Effector CD4-positive, alpha-beta T cell (primary cell): ENCODE data around the gene ACR. TPM values are rescaled to one million over a fixed set of nuclear protein-coding genes. Genes with fewer than 3 reads are reported as not detected.

Source experiments
- DNase-seq: peaks from one replicate; pipeline ENCODE4 v3.0.0-alpha.2; 2020
- total RNA-seq: gene quantifications from one replicate; lab custom pipeline; 2026; lab: John Stamatoyannopoulos, UW

Gene ACR
- not detected for total RNA-seq

DNA sequence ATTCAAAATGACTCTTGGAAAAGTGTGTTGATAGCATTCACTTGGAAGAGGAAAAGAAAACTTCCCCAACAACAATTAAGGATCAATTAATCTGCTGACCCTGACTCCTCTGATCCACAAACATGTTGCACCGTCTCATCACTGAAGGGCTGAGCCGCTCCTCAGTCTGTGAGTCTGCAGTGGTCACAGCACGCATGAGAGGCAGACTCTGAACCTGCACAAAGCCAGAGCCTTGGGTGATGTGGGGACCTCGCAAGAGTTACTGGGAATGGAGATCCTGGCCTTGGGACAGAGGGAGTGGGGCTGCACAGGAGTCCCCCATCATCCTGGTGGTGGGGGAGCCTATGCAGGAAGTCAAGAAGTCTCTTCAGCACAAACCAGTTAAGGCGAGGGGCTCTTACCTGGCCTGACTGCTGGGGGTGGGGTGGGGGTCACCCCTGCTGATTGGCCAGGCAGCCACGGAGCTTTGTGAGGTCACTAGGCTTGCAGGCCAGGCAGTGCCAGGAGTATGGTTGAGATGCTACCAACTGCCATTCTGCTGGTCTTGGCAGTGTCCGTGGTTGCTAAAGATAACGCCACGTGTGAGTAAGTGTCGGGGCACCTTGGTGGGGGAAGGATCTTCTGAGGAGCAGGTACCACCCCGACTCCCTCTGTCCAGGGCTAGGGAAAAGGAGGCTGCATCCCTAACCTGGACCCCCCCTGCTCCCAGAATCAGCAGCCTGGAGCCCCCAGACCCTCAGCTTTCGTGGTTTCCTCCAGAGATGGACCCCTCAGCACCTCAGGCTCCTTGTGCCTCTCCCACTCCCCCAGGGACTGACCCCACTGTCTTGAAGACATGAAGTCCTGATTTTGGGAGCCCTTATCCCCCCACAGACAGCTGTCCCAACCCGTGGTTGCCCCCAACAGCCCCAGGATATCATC is at the start of gene ACR:
Gene ACR (plus strand): TSS at position 477 of the 921 bp plus-strand sequence. CDS start 32 bp downstream, at position 509.
- DNase-seq: no peak

DNA sequence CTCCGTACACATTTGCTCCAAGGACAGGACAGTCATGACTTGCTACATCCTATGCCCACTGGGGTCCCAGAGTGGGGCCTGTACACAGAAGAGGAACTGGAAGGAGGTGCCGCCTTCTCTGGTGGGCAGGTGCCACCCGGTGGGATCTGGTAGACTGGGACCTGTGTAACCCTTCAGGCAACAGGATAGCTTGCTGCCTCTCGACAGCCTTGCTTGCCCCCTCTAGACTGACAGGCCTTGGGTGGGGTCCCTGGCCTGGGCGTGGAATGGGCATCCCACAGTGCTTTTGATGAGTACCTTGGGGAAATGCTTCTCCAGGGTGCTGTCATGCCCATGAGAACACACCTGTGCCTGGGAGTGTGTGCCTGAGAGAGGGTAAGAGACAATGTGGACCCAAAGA is 49.6 kb upstream of the ACR start:
- DNase-seq: no peak

- peak; percentile 25 for DNase-seq
Measured at GRCh38 chr22:50691521-50691920, 46.5 kb upstream of the ACR start.

- no peak for DNase-seq
Measured at GRCh38 chr22:50693462-50693861, 44.5 kb upstream of the ACR start.

DNA sequence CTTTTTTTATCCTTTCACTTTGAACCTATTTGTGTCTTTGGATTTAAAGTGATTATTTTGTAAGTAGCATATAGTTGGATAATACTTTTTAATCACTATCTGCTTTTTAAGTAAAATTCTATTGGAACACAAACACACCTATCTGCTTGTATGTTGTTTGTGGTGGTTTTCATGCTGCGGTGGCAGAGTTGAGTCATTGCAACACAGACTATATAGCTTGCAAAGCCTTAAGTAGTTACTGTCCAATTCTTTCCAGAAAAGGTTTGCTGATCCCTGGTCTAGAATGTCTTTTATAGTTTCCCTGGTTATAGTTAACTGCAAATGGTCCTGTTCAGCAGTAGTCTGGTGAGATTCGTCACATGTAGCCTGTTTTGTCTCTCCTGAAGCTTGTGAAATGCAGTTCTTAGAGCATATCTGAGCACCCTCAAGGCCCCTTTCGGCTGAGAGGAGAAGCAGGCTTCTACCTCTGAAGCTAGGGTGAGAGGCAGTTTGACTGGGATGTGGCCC is 43.9 kb upstream of the ACR start:
- DNase-seq: no peak

DNA sequence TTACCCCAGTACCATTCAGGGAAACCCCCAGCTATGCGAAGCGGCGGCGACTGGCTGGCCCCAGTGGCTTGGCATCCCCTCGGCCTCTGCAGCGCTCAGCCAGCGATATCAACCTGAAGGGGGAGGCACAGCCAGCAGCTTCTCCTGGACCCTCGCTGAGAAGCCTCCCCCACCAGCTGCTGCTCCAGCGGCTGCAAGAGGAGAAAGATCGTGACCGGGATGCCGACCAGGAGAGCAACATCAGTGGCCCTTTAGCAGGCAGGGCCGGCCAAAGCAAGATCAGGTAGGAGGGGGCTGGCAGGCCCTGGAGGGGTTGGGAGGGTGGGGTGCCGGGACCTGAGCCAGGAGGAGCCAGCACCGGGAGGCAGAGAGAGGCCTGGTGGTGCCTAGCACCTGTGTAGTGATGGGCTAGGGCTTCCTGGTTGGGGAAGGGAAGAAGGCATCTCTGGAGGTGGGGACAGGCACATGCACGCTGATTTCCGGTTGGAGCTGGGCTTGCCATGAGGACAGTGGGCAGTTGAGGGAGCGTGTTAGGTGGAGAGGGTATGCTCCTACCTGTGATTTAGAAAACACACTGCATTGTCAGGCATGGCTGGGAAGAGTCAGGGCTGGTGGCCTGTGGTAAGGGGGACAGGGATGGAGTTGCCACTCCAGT is 43.1 kb upstream of the ACR start:
- no peak for DNase-seq

DNA sequence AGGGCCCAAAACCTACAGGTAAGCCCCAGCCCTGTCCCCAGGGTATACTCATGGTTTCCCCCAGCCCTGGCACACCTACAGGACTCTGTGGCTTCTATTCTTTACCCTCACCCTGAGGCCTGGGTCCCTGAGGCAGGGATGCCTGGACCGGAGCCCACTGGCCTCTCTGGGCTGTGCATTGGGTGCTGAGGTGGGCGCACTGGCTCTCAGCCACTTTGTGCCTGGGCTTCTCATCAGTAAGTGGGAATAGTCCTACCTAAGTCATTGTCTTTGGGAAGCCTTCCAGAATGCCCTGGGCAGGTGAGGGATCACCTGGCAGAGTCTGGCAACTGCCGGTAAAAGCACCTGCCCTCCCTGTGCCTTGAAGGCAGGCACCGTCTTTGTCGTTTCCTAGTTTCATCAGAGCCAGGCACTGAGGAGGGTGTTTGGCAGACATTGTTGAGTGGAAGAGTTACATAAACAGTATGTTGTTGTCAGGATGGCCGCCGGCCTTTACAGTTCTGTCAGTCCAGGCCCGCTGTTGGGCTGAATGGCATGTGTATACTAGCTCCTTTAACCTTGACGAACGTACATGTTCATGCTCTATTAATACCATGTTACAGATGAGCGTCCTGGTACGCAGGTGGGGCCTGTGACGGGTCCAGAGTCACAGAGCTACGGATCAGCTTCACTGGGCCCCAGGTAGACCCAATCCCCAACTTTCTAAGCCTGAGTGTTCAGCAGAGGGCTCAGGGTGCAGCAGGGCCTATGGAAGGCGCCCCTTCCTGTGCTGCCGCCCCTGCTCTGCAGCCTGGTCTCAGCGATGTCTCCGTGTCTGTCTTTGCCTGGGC is 42.4 kb upstream of the ACR start:
- no peak for DNase-seq

GRCh38 chr22:50696251-50696798 is 41.7 kb upstream of the ACR start:
- no peak for DNase-seq

DNA sequence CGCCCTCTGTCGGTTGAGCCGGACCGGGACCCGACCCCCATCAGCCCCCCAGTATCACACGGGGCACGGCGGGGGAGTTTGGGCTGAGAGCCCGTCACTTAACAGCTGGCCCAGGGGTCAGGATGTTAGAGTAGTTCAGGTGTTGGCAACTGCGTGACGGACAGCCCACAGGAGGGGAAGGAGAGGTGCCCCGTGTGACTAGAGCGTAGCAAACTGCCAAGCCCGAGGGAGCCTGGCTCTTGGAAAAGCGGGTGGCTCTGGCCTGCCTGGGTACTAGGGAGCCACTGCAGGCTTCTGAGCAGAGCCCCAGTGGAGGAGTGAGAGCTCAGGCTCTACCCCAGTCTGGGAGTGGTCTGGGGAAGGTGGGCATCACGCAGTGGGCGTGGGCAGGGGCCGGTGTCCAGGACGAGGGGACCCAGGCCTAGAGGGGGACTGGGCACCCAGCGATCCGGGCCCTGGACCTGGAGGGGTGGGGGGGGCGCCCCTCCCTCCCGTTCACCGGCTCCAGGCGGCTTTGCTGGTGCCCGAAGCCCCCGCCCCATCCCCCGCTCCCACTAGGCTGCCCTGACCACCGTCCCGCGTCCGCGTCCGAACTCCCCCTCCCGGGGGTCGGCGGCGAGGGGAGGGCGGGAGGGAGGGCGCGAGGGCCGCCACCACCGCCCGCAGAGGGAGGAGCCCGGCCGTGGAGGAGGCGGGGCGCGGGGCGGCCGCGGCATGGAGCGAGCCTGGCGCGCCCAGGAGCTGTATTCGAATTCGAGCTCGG is 41.0 kb upstream of the ACR start:
- DNase-seq: no peak

DNA sequence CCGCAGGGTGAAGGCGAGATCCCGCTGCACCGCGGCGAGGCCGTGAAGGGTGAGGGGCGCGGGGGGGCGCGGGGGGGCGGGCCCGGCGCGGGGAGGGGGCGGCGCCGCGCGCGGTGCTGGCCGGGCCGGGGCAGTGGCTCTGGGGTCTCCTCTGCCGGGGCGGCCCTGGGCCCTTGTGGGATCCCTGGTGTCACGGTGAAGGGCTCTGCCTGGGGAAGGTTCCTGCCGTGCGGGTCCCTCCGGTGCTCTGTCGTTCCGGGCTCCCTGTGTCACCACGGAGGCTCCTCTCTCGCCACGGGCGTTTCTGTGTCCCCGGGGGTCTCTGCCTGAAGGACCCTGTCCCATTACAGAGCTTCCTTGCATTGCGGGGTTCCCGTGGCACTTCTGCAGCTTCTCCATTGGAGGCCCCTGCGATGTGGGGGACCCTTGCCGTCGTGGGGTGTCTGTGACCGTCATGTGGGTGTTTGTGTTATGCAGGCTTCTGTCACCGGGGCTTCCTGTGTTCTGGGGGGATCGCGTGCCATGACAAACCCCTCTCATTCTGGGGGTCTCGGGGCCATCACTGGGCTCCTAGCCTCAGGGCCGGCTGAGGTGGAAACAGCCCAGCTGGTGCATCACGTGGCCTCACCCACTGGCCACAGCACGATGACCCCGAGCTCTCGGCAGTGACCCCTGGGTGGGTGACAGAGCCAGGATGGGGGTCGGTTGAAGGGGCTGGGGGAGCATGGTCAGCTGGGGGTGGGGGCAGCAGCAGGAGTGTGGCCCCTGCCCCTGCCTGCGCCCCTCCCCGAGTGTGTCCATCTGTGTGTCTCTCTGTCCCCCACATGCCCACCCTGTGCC is 40.1 kb upstream of the ACR start:
- DNase-seq: no peak

GRCh38 chr22:50698546-50698945 is 39.5 kb upstream of the ACR start:
- no peak for DNase-seq

GRCh38 chr22:50699001-50699755 is 38.8 kb upstream of the ACR start:
- DNase-seq: no peak

DNA sequence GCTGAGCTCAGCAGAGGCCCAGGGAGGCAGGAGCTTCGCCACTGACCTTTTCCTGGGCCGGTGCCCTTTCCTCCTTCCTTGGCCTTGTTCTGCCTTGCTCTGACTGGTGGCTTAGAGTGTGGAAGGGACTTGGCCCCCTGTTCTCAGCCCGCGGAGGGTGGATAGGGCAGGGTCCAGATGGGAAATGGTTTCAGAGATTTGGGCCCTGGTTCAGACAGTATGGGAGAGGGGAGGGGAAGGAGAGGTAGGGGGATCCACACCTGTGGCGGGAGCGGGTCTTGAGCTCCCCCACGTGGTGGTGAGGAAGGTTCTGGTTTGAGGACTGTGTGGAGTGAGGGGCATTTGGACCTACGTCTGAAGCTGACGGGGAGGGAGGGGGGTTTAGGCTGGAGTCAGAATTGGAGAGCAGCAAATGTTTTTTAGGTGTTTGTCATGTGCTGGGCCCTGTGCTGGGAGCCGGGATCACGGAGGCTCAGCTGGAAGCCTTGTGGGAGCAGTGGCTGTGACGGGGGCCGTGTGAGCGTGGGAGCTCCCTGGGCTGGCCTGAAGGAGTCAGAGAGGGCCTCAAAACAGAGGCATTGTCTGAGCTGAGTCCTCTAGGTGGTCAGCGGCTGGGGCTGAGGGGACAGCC is 38.1 kb upstream of the ACR start:
- DNase-seq: no peak

DNA sequence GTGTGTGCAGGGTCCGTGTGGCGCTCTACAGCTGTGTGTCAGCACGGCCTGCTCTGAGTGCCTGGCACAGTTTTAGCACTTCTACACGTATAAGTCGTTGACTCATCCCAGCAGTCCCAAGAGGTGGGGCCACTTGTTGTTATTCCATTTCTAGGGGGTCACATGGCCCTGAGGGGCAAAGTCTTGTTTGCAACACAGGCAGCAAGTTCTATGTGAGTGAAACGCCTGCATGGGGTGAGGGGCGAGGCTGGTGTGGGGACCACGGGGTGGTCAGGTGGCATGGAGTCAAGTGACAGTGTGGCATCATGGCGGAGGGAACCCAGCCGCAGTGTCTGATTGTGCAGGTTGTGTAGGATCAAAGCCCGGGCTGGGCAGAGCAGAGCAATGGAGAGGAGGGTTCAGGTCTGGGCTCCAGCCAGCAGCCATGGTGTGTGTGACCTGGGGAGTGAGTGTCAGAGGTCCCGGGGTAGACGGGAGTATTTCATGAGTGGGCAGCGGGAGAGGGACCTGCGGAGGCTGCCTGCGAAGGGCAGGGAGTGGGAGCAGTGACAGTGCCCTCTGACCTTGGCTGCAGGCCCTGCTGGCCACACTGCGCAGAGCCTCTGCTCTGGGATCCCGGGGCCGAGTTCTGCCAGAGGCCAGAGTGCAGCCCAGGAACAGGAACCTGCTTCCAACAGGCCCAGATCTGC is 37.5 kb upstream of the ACR start:
- DNase-seq: no peak

GRCh38 chr22:50701076-50701419 is 37.0 kb upstream of the ACR start:
- DNase-seq: no peak

DNA sequence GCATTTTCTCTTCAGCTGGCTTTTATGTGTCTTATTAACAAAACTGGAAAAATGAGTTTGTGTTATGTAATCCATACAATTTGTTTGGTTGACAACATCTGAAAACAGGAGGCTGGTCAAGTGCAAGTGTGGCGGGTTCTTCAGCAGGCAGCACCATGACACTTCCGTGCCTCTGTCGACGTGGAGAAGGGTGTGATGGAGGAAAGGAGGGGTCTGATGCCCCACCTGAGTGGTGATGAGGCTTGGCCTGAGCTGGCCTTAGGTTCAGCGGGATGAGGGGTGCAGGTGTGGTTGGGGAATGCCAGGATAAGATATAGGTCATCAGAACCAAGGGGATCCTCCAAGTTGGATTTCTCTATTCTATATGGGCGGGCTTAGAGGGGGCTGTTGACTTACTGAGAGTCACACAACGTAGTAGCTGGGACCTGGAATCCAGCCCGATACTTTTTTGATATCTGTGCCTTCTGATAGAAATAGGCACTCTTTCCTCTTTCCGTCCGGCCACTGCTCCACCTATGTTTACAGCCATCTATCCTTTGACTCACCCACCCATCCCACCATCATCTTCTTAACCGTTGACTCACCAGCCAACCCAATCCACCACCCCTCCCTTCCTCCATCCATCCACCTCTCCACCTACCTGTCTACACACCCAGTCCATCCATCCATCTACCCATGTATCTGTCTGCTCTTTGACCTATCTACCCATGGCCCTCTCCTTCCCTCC is 36.4 kb upstream of the ACR start:
- DNase-seq: no peak

DNA sequence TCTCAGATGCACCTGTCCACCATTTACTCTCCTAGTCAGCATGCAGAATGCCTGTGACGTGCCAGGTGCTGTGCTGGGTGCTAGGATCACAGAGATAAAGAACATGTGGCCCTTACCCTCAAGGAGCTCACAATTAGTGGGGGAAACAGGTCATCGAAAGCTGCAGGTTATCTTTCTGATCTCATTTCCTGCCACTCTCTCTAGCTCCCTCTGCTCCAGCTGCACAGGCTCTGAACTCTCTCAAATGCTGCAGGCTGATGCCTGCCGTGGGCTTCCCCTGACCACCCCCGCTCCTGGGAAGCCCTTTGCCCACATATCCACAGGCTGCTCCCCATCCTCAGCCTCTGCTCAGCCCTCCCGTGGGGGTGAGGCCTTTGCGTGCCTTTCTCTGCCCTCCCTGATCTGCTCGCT is 35.7 kb upstream of the ACR start:
- no peak for DNase-seq
